Hippocampal formation (tissue), 2 donors: ENCODE measurements around the gene P2RY1.

Experiments
- DNase-seq, 2 donors: peaks; one replicate each; lab custom pipeline; 2025; lab: John Stamatoyannopoulos, UW

P2RY1 gene, protein sequence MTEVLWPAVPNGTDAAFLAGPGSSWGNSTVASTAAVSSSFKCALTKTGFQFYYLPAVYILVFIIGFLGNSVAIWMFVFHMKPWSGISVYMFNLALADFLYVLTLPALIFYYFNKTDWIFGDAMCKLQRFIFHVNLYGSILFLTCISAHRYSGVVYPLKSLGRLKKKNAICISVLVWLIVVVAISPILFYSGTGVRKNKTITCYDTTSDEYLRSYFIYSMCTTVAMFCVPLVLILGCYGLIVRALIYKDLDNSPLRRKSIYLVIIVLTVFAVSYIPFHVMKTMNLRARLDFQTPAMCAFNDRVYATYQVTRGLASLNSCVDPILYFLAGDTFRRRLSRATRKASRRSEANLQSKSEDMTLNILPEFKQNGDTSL

DNA sequence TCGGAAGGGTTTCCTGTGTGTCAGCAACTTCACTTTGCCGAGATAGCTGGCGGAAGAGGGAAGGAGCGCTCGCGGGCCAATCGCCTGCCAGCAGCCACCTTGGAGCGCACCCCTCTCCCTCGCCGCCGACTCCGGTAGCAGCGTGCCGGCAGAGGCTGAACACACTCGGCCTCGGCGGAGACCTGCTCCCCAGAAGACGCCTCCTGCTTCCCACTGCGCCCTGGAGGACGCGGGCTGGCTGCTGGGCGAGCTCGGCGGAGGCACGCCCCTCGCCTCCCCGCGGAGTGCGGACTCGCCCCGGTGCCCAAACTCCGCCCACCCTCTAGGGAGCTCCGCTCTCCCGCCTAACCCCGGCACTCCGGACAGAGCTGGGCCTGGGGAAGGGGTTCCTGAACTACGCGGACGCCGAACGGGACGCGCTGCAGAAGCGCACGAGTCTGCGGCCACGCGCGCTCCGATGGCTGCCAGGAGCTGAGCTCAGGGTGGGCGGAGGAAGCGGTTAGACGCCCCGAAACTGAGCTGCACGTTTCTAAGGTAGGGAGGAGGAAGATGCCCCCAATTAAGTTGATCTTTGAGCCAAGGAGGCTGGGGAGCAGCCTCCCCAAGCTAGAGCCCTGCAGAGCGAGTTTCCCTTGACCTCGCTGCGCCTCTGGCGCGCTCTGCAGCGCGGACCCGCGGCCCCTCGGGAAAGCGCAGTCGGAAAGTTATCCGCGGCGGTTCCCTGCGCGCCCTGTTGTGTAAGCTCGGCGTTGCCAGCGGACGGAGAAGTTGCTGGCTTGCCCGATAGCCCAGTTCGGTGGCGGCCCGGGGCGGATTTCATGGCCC is at the start of gene P2RY1:
P2RY1 (plus strand) TSS at position 356 of the 825 bp plus-strand sequence. CDS start 652 bp downstream, outside the sequence.
- DNase-seq = peak in 1 of 2 donors; percentile 56

DNA sequence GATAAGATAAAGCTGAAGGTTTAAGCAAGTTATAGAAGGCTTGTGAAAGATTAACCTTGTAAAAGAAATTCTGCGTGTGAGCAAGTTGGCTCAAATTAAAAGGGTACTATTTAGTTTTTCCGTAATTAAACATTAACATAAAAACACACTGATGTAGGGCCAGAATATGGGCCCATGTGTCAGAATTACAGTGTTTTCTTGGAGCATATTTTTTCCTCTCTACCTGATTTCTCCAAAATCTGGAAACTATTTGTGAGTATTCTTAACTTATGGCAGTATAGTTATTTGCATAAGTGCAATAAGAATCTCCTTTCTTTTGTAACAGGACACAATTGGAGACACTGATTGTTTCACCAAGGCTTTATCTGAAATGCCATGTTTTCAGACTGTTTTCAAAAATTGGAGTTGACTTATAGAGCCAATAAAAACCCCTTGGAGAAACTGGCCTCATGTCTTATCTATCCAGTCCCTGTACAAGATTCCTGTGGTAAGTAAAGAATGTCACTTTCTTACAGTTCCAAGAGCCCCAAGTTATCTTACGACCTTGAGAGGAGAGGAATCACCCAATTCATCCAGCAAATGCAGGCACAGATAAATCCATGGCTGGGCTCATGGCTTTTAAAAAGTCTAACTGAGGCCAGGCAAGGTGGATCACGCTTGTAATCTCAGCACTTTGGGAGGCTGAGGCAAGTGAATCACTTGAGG is 47.8 kb upstream of the P2RY1 start:
- no peak for DNase-seq

DNA sequence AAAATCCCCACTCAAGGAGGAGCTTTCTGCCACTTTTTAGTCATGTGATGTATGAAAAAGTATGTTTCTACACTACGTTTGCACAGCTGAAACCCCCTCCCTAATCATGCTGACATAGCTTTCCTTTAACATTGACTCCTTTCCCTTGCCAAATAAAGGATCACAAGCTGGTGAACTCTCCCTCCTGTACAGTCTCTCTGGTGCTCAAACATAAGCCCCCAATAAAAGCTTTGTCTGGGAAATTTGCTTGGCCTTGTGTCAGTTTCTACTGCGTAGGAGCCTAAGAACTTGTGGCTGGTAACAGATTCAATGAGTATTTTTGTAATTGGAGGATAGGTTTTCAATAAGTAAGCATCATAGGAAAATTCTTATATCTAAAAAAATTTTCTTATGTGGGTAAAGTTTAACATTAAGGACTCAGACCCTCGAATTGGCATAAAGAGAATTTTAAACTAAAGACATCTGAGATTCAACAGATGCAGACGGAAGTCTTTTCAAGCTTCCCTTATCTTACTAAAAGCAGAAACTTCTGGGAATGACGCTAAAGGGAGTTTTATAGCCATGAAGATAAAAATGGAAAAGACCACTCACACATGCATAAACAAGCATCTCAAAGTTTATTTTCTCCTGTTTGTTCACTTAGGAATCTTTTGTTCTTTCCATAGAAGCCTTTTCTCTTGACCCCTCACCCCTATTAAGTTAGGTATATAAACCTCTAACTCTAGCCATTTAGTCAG is 44.1 kb upstream of the P2RY1 start:
- DNase-seq = no peak

DNA sequence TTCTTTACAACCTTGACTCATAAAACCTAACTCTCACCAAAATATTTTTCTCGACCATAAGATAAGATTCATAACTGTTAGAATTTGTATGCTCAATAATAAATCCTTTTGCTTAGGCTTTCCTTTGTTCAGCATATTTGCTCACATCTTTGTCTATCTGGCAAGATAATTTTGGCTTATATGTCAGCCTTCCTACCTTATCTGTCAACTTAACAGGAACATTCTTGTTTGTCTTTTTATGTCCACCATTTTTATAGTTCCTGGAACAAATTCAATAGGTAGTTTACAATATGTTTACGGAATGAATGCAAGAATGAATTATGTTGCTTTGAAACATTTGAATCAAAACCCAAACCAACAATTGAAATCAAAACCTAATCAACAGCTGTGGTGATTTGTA is 41.0 kb upstream of the P2RY1 start:
- DNase-seq = no peak

DNA sequence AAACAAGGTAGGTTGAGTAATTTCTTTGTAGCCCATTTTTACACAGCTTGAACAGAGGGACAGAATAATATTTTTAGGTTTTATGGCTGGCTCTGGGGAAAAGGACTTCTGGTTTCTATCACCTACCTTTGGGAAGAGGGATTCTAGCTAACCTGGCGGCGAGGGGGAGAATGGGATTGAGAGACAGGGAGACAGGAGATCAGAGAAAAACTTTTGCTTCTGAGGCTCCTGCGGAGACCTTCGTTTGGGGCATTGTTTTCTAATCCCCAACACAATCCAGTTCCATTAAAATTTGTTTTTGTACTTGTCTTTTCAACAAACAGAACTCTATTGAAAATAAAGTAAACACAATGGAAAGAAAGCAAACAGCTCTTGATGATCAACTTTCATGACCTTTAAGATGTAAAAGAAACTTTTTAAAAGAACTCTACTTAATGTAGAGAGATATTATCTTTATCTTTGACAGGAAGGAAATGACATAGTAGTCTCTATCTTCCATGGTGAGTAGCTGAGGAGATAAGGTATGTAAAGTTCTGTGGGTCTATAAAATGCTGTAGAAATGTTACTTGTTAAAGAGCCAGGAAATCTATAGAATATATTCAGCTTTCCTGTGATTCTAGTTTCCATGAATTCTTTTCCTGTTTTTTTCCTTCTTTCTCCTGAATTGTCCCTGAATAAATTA is 37.0 kb upstream of the P2RY1 start:
- no peak for DNase-seq

DNA sequence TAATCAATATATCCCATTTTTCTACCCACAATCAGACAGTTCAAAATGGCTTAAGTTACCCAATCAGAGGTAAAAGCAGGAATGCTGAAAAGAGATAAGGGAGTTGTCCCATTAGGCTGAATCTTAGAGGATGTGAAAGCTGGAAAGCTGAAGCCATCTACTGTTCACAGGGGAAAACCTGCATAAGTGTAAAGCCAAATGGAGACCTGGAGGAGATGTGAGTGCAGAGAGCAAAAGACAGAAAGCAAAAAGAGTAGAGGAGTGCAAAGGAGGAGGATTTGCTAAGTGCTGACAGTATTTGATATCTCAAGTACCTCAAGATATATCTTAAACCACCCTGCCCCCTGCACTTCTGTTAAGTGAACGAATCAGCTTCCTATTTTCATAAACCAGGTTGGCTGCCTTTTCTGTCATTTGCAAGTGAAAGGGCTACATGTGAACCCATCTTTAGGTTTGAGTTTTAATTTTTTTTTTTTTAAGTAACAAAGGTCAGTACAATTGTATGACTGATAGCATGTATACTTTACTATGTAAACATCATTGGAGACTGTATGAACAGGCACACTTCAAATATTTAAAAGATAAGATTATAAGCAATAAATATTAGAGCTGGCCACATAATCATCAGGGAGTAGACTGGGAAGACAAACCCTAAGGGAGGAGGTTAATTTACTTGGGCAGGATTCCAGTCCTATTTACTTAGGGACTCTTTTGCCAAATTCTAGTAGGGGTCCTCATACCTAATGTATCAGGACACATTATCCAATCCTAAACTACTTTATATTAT is 22.8 kb upstream of the P2RY1 start:
- DNase-seq = no peak

DNA sequence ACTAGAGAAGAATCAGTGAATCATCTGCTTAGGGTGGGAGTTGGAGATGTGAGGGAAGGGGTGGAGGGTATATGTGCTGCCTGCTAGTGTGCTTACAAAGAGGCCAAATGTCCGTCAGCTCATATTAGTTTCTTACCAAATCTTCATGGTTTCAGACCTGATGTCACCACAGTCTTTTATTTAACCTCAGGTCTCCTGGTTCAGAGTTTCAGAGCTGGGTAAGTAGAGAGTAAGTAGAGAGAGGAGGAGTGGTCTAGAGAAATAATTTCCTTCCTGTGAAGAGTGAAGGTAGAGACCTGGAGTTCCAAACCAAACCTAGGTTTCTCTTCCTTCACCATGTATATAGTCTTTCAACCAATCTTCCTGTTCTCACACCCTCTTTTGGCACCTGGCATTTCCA is 17.5 kb upstream of the P2RY1 start:
- DNase-seq = no peak

DNA sequence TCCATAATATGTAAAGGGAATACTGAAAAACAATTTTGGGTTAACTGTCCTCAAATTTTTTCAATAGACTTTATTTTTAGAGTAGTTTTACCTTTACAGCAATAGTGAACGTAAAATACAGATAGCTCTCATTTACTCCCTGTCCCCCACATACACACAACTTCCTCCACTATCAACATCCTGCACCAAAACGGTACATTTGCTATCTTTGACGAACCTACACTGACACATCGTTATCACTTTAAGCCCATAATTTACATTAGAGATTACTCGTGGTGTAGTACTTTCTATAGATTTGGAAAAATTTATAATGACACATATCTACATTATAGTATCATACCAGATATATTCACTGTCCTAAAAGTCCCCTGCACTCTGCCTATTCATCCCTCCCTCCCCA is 16.9 kb upstream of the P2RY1 start:
- DNase-seq = no peak

DNA sequence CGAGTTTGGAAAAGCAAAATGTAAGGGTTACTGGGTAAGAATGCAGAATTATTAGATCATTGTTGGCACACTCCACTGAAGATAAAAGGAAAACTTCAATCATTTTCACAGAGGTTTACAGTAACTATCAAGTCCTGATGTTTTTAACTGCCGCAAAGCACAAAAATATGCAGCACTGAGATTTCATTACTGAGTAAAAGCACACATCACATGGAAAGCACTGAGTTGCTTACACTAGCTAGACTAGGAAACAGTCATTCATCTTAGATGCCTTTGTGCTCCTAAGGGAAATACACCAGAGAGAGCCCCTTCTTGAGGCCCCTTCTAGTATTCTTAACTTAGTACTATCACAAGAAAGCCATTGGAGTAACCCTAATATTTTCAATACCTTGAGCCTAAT is 11.8 kb upstream of the P2RY1 start:
- DNase-seq = no peak

DNA sequence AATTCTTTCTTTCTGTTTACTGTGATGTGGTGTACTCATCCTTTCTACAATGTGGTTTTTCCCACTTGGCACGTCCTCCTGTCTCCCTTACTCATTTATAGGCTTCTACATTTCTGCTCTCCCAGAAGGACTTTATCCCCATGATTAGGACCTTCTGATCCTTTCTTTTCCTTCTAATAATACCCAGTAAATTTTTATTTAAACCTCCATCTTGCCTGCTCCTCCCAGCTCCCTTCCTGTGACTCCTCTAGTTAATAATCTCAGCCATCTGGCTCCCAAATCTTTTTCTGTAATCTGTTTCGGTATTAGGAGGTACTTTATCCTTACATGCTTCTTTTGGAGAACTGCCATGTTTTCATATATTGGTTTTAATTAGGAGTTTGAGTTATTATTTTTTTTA is 11.2 kb upstream of the P2RY1 start:
- DNase-seq = no peak

DNA sequence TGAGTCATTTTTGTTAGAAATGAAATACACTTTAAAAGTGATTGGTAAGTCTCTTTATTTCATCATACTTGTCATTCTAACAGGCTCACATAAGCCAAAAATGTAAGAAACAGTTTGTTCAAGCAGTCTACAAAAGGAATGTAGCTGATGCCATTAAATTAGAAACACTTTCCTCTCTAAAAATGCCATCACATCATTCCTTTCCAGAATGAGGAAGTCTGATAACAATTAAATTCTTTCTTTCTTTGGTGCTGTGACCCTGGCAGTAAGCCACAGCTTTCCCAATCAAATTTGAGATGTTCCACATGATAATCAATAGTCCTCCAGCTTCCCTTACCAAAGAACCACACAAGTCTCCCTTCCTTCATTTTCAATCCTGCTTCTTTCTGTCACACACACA is 9.4 kb upstream of the P2RY1 start:
- no peak for DNase-seq

DNA sequence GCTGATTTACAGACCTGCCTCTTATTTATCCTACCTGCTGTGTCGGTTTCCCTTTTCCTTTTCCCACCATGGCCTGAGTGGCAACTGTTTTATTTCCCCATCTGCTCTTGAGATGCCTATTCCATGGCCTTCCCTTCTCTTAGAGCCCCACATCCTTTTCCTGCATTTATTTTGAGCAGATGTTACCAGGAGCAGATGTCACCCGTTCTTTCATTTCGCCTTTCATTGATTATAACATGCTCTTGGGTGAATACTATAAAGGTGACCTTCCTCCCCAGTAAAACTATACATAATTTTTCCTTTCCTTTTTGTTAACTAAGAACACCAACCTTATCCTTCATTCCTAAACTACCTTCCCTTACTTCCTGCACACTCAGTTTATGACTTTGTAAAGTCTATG is 8.5 kb upstream of the P2RY1 start:
- DNase-seq = no peak

DNA sequence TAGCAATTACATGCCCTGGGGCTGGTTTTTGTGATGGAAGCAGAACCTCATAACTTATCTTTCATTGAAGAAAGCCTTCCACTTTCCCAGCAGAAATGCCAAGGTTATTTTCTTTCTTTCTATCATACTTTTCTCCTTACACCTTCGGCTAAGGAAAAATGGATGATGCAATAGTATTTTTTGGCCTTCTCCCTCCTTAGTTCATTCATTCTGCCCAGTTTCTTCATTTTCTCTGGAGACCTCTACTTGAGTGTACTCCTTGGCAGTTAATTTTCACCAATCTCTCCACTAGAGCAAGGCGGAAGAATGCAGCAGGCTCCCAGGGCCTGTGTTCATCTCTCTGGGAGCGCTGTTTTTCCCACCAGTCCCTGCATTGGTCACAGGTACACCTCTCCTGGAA is 7.6 kb upstream of the P2RY1 start:
- no peak for DNase-seq

DNA sequence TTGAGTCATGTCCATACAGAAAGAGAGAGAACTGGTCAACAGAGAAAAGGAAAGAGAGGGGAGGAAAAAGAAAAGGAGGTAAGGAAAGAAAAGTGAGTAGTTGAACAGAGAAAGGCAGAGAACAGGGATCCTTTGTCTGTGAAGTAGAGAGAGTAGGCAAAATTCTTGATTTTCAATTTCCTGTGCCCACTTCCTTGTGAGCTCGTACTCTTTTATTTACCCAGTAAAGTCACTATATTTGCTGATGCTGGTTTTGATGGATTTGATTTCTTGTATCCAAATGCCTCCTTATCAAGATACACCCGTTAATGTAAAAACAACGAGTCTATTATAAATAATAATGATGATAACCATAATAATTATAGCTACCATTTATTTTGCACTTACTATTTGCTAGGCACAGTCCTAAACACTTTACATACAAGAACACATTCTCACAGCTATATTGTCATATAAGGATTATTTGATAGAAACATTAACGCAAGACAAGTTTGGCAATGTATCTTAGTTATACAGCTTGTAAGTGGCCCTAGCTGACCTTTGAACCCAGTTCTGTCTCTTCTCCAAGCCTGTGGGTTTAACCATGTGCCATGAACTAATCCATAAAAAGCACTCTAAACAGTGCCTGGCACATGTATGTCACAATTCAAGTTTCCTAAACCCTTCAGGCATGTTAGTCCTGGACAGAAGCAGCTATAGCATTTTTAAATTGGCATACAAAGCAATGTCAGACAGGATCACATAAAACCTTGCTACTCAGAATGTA is 6.7 kb upstream of the P2RY1 start:
- no peak for DNase-seq

DNA sequence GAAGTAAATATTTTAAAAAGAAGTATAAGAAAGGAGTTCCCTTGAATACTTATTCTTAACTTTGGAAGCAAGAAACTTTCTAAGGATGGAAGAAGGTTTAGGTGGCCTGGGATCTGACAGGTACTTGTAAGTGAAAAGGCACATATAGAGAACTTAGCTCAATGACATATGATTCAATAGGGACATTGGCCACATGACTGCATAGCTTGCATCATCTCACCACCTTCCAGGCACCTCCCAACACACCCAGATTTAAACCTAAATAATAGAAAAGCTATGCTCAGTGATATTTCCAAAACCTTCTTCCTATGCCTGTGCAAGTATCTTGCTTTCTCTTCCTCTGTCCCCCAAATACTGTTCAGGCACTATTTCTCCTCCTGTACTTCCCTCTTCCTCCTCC is 4.7 kb upstream of the P2RY1 start:
- DNase-seq = no peak

DNA sequence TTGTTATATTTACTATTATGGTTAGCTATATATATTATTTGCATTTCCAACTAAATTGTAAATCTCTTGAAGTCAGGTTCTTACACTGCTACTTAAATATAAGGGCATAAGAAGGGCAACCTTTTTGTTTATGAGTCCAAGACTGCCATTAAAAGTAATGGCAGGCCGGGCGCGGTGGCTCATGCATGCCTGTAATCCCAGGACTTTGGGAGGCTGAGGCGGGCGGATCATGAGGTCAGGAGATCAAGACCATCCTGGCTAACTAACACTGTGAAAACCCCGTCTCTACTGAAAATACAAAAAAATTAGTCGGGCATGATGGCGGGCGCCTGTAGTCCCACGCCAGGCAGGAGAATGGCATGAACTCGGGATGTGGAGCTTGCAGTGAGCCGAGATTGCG is 2.9 kb upstream of the P2RY1 start:
- no peak for DNase-seq

DNA sequence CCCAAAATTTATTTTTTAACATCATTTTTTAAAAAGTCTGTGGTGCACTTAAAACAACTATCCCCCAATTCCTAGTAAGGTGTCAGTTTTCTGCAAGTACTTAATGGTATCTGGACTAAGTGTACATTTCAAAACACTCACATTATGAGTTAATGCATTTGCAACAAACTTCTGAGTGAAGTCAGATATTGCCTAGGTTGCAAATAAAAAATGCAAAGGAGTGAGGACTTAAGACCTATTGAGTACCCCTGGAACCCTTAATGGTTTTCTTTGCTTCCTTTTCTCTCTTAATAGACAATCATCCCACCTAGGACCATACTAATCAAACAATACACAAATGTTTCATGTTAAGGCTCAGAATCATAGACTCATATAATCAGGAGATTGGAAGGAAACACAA is 1.8 kb upstream of the P2RY1 start:
- DNase-seq = no peak

DNA sequence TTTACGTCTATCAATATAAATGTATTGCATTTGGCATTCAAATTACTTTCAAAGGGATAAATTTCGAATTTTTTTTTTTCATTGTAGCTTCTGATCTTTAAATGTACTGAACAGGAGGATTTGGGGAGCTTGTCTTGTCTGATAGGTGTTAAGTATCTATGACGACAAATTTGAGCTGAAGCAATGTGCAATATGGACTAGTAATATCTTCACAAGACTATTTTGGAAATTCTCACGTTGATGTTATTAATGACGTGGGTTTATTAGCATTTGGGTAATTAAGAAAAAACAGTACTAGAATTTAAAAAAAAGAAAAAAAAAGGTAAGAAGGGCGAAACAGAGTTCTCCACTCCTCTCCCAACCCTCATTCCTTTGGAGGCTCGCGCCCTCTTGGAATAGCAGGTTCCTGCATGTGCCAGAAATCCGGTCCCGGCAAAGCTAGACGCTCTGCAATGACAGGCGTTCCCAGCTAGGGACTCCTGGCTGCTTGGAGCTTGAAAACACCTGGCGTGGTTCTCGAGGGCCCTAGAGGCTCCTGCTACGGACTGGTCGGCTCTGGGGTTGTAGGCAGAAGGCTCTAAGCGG is 648 bp upstream of the P2RY1 start:
- no peak for DNase-seq

DNA sequence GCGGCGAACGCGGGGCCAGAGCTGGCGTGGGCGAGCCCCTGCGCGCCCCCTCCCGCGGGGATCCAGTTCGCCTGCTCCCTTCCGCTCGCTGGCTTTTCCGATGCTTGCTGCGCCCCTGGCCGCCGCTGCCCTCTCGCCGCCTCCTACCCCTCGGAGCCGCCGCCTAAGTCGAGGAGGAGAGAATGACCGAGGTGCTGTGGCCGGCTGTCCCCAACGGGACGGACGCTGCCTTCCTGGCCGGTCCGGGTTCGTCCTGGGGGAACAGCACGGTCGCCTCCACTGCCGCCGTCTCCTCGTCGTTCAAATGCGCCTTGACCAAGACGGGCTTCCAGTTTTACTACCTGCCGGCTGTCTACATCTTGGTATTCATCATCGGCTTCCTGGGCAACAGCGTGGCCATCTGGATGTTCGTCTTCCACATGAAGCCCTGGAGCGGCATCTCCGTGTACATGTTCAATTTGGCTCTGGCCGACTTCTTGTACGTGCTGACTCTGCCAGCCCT is 721 bp downstream of the P2RY1 start:
- DNase-seq = no peak
